CD4-positive, alpha-beta T cell treated with Interleukin-15 for 1 hour (primary cell): ENCODE measurements around the gene ACTRT2.

Experiments used
- DNase-seq: peaks from one replicate; pipeline ENCODE4 v3.0.0-alpha.2; 2020

Gene ACTRT2

DNA sequence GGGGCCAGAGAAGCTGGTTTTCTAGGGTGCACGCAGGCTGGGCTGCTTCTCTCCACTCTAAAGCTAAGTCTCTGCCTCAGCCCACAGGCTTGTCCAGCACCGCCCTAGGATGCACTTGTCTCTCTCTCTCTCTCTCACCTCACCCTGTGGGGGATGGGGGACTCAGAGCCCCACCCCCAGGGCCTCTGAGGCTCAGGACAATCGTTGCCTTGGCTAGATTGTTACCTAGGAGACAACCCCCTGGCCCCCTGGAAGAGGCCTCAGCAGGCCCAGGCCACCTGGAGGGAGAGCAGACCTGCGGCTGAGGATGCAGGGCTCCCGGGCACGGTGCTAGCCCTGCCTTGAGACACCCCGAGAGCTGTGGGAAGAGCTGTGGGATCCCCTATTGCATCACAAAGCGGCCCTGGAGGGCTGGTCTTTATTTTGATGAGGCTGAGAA, at the start of gene ACTRT2:
Gene ACTRT2 (plus strand): TSS at position 235 of the 439 bp plus-strand sequence. CDS start 220 bp downstream, outside the sequence.
- DNase-seq, result no peak

- DNase-seq, result no peak
These were observed 49.7 kb upstream of the ACTRT2 start for GRCh38 chr1:2971609-2972008.

- no peak for DNase-seq
These were observed 49.0 kb upstream of the ACTRT2 start for GRCh38 chr1:2972011-2972878.

GRCh38 chr1:2972879-2973575, 48.2 kb upstream of the ACTRT2 start:
- no peak for DNase-seq

DNA sequence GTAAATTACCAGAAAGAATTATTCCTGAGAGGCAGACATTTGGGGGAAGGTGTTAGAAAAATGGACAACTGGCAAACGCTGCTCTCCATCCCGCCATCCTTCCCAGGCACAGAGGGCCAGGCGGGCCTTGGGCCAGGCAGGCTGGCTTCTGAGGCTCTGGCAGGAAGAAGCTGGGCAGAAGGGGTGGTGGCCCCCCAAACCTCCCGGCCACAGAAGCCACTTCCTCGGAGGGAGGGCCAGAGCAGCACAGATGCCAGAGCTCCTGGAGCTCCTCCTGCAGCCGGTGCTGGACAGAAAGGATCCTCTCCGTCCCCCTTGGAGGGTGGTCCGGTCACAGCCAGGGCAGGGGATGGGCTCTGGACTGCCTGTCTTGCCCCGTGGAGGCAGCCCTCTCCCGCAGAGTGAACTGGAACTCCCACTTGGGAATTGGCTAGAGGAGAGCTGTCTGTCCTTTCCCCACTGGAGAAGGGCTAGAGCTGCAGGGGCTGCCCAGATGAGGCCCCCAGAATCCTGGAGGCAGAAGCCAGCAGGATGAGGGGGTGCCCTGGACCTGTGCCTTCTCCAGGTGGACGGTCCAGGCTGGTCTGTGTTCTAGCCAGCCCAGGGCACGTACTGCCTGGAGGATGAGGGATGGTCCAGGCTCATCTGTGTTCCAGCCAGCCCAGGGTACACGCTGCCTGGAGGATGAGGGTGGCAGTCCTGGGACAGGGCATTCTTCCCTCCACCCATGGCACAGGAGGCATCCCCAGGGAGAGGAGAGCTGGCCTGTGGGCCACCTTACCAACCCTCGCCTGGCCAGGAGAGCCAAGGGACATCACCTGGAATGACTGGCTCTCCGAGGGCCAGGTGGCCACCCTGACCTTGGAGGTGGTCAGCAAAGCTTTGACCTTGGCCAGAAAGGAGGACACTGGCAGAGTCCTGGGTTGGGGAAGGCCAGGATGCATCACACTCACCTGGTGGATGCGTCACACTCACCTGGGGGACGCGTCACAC, 47.4 kb upstream of the ACTRT2 start:
- DNase-seq, result no peak

DNA sequence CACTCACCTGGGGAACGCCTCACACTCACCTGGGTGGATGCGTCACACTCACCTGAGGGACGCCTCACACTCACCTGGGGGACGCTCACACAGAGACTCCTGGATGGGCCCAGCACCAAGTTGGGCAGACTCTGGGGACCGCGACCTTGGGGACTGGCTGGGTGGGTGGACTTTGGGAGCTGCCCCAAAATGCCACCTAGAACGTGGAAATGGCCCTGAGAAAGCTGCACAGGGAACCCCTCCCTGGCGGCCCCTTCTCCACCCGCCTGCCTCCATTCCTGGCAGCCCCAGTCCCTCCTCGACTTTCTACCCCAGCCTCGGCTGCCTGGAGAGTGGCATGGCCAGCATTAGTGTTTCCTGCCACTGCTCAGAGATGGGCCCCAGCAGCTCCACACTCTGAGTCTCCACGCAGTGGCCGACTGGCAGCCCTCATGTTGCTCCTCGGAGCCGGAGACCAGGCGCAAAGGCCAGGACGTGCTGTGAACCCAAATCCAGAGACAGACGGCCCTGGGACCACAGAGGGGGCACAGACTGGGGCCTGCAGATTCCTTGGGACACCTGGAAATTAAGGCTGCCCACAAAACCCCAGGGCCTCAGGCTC, 46.5 kb upstream of the ACTRT2 start:
- DNase-seq, result no peak

DNA sequence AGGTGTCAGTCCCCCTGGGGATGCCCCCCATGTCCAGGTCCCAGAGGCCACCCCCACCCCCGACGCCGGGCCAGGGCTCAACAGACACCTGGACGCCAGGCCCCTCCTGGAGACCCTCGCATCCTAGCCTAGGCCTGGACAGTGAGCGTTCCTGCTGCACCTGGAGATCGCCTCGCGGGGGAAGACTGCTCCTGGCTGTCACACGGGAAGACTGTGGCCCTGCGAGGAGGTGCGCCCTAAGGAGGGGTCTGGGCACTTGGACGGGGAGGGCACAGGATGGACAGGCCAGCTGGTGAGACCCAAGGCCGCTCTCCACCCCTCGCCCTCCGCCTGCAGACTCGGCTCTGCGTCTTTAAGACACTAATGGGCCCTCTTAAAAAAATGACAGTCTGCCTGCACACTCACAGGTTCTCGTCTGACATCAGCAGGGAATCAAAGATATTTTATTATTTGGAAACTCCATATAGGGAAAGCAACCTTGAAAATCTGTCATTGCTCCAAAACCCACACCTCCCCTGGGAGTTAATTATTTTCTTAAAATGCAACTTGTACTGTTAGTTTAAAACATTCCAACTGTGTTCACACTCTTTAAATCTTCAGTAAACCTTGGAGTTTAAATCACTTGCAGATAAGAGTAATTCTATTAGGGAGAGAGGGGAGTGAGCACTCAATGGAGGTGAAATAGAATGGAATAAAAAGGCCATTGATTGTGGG, 45.6 kb upstream of the ACTRT2 start:
- DNase-seq, result no peak

DNA sequence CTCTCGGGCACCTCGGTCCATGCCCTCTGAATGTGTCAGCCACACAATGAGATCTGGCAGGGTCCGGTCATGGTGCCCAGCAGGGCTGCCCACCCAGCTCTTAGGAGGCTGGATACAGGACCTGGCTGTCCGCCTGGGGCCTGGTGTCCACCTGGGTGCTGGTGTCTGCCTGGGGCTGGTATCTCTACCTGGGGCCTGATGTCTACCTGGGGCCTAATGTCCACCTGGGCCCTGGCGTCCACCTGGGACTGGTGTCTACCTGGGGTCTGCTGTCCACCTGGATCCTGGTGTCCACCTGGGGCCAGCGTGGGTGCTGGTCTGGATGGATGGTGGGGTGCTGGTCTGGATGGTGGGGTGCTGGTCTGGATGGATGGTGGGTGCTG, 45.1 kb upstream of the ACTRT2 start:
- DNase-seq, result no peak

- DNase-seq, result no peak
These were observed 43.2 kb upstream of the ACTRT2 start for GRCh38 chr1:2977886-2978611.

GRCh38 chr1:2978691-2979190, 42.5 kb upstream of the ACTRT2 start:
- DNase-seq, result no peak

DNA sequence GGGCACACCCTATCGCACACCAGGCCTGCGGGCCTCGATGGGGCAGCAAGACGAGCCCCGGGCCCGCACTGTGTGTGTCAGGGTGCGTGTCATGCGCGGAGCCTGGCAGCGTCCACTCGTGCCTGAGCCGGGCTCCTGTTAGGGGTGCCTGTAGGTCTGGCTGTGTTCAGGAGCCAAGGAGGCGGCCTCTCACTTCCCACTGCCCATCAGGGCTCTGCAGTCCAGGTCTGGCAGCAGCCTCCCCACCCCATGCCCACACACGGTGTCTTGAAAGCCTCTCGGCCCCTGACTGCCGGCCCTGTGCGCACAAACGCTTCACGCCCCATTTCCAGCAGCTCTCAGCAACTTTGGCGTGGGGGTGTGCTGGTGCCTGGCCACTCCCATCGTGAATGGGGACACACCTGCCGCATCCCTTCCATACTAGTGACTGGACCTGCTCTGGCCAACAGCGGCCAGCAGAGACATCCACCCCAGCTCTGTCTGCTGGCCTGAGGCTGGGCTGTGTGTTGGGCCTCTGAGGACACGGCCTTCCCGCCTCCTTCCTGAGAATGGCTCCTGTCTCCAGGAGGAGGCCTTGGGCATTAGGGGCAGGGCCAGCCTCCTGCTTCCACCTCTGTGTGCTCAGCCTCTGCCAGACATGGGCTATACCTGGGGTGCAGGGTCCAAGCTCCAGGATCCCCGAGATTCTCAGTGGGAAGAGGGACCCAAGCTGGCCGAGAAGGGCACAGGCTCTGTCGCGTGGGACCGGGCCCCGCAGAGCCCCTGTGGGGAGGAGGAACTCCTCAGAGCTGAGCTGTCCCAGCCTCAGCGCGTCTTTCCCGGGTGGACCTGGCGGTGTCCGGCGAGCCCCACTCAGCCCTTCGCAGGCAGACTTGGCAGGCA, 41.8 kb upstream of the ACTRT2 start:
- no peak for DNase-seq

DNA sequence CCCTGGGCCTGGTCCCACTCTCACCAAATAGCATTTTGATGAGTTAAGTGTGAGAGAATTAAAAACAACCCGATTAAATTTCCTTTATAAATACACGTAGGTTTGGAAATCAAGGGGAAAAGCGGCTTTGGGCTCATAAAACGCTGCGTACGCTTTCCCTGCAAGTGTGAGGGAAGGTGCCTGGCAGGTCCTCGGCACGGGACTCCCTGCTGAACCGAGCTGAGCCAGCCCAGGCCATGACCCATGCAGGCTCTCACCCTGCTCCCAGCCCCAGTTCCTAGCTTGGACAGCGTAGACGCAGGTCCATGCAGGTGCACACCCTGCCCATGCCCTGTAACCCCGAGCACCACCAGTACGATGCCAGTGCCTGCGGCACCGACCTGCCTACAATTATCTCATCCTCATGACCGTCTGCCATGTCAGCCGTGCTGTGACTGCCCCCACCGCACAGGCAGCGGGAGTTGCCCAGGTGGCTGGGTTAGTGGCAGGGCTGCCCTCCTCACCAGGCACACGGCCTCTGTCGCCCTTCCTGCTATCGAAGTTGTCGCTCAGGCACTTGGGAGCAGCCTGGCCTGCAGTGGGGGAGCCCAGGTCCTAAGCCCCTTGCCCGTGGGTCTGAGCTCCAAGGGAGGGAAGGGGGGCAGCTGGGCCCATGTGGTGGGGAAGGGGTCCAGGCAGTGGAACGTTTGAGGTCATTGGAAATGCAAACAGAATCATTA, 41.0 kb upstream of the ACTRT2 start:
- no peak for DNase-seq

GRCh38 chr1:2980849-2981248, 40.4 kb upstream of the ACTRT2 start:
- DNase-seq, result no peak

- no peak for DNase-seq
These were observed 39.9 kb upstream of the ACTRT2 start for GRCh38 chr1:2981388-2981787.

- no peak for DNase-seq
These were observed 39.2 kb upstream of the ACTRT2 start for GRCh38 chr1:2981981-2982614.

DNA sequence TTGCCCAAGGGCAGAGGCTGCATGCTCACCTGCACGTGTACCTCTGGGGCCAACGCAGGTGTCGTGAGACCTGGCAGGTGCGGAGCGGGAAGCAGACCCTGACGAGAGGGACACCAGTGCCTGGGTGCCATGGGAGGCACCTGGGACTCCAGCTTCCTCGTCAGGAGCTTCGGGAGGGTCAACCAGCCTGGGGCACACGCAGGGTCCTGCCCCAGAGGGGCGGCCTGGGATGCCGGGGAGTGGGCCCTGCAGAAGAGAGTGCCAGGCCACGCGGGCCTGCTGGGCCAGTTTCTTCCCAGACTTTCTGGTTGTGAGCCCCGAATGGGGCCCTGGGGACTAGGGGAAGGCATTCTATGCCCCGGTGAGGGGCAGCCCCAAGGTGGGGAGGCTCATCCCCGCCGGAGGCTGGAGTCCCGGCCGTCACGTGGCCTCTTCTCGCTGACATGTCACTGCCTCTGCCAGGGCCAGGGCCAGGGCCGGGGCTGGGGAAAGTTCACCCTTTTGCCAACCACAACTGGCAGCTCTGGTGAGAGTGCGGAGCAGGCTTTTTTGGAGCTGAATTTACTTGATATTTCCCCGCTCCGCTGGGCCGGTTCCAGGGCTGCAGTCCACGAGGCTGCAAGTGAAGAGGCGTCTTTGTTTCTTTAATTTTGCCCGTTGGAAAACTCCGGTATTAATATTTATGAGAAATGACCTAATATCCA, 38.5 kb upstream of the ACTRT2 start:
- no peak for DNase-seq

DNA sequence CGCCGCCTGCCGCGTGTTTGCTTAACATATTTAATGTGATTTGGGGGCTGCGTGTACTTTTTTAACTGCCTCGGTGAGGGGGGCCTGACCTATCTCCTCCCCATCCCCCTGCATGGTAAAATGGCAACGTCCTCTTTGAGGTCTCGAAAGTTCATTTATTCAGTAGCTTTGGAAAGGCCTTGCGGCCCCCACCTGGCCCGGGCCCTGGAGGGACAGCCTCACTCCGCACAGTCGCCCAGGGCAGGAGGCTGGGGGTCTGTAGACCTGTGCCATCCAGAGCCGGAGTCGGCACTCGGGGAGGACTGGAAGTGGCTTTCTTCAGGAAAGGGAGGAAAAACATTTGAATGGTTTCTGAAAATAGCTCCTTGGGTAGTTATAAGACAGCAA, 38.0 kb upstream of the ACTRT2 start:
- no peak for DNase-seq
